GM19025 (cell line): ENCODE results near the gene LIN28B.
"Not testable (repeated sequence)": the region's sequence is repeated elsewhere in the genome, so short reads cannot be mapped to it uniquely, and the experiment has no call there.

ENCODE experiments used
- ATAC-seq: cut with Tn5 transposase; IDR thresholded peaks from one replicate; pipeline ENCODE4 v1.9.1; 2021; ENCODE audit warnings: mild to moderate bottlenecking, low read depth, moderate library complexity; ENCODE audit not compliant: unreplicated experiment

The LIN28B gene

GRCh38 chr6:105005451-105005850 lies 48.5 kb downstream of the LIN28B start:
- no peak for ATAC-seq

GRCh38 chr6:105013459-105013858 lies 56.6 kb downstream of the LIN28B start:
- ATAC-seq, result not testable (repeated sequence)

GRCh38 chr6:105014448-105014847 lies 57.5 kb downstream of the LIN28B start:
- ATAC-seq, result no peak

- no peak for ATAC-seq
Observed at GRCh38 chr6:105014954-105015353, 58.0 kb downstream of the LIN28B start.

- no peak for ATAC-seq
Observed at GRCh38 chr6:105015482-105015881, 58.6 kb downstream of the LIN28B start.

- no peak for ATAC-seq
Observed at GRCh38 chr6:105019285-105019684, 62.4 kb downstream of the LIN28B start.

- no peak for ATAC-seq
Observed at GRCh38 chr6:105021399-105021798, 64.5 kb downstream of the LIN28B start.

- no peak for ATAC-seq
Observed at GRCh38 chr6:105022416-105022815, 65.5 kb downstream of the LIN28B start.

- ATAC-seq, result no peak
Observed at GRCh38 chr6:105024803-105025202, 67.9 kb downstream of the LIN28B start.

- no peak for ATAC-seq
Observed at GRCh38 chr6:105028898-105029297, 72.0 kb downstream of the LIN28B start.

GRCh38 chr6:105029581-105029980 lies 72.7 kb downstream of the LIN28B start:
- no peak for ATAC-seq

GRCh38 chr6:105034470-105034869 lies 77.6 kb downstream of the LIN28B start:
- no peak for ATAC-seq

- ATAC-seq, result no peak
Observed at GRCh38 chr6:105035299-105035698, 78.4 kb downstream of the LIN28B start.

GRCh38 chr6:105036351-105036750 lies 79.4 kb downstream of the LIN28B start:
- ATAC-seq, result no peak

- ATAC-seq, result no peak
Observed at GRCh38 chr6:105038259-105038658, 81.4 kb downstream of the LIN28B start.

GRCh38 chr6:105041880-105042279 lies 85.0 kb downstream of the LIN28B start:
- no peak for ATAC-seq

GRCh38 chr6:105042648-105043047 lies 85.7 kb downstream of the LIN28B start:
- no peak for ATAC-seq

GRCh38 chr6:105043979-105044378 lies 87.1 kb downstream of the LIN28B start:
- no peak for ATAC-seq

- no peak for ATAC-seq
Observed at GRCh38 chr6:105045526-105045925, 88.6 kb downstream of the LIN28B start.

- no peak for ATAC-seq
Observed at GRCh38 chr6:105051941-105052471, 95.1 kb downstream of the LIN28B start.

- no peak for ATAC-seq
Observed at GRCh38 chr6:105056646-105057045, 99.7 kb downstream of the LIN28B start.

- ATAC-seq, result no peak
Observed at GRCh38 chr6:105057160-105057559, 100.3 kb downstream of the LIN28B start.

- no peak for ATAC-seq
Observed at GRCh38 chr6:105058316-105058715, 101.4 kb downstream of the LIN28B start.
